WTC11 (cell line): ENCODE data around the gene DROSHA. TPM values are rescaled to one million over a fixed set of nuclear protein-coding genes. Genes with fewer than 3 reads are reported as not detected.

Experiments
- ATAC-seq: fragments of 200-7000 bp; cut with Tn5 transposase; 2 replicates; pipeline ENCODE4 v1.10.0; 2021; ENCODE audit warnings: mild to moderate bottlenecking, moderate library complexity
- CTCF ChIA-PET: fragments of 300-600 bp; sonication (Branson Sonifier 250); formaldehyde crosslinking; loops from one replicate; lab custom pipeline; 2021; ENCODE audit warnings: antibody characterized with exemption; lab: Charles Lee
- POLR2A ChIA-PET: fragments of 350-600 bp; sonication (Branson Sonifier 250); formaldehyde crosslinking; loops from one replicate; lab custom pipeline; 2021; ENCODE audit warnings: antibody characterized with exemption; lab: Charles Lee
- DNase-seq: peaks from one replicate; pipeline ENCODE4 v3.0.0; 2021; ENCODE audit warnings: low spot score
- H3K27ac Mint-ChIP-seq: 2 replicates; pipeline ENCODE4 v1.8.0; 2021; ENCODE audit warnings: mixed read lengths
- H3K27me3 Mint-ChIP-seq: 2 replicates; pipeline ENCODE4 v1.8.0; 2021; ENCODE audit warnings: low read depth, mild to moderate bottlenecking, moderate library complexity, mixed read lengths
- H3K36me3 Mint-ChIP-seq: 2 replicates; pipeline ENCODE4 v1.8.0; 2021; ENCODE audit warnings: mixed read lengths
- H3K4me1 Mint-ChIP-seq: 2 replicates; pipeline ENCODE4 v1.8.0; 2022; ENCODE audit warnings: mixed read lengths
- H3K4me3 Mint-ChIP-seq: 2 replicates; pipeline ENCODE4 v1.8.0; 2021; ENCODE audit warnings: mild to moderate bottlenecking, moderate library complexity, mixed read lengths
- H3K9me3 Mint-ChIP-seq: 2 replicates; pipeline ENCODE4 v1.8.0; 2021; ENCODE audit warnings: mixed read lengths
- ATF3 ChIP-seq: sonication (generic); formaldehyde crosslinking; conservative IDR thresholded peaks from 2 replicates; pipeline ENCODE4 v1.8.1; 2022; ENCODE audit warnings: mild to moderate bottlenecking, missing genetic modification reagents
- ATF6 ChIP-seq: sonication (generic); formaldehyde crosslinking; IDR thresholded peaks from 2 replicates; pipeline ENCODE4 v1.8.1; 2023; ENCODE audit warnings: mild to moderate bottlenecking, missing genetic modification reagents
- CREB1 ChIP-seq: sonication (generic); formaldehyde crosslinking; IDR thresholded peaks from 2 replicates; pipeline ENCODE4 v1.8.0; 2023; ENCODE audit warnings: mild to moderate bottlenecking, missing genetic modification reagents
- CREM ChIP-seq: sonication (generic); formaldehyde crosslinking; IDR thresholded peaks from 2 replicates; pipeline ENCODE4 v1.8.1; 2022; ENCODE audit warnings: mild to moderate bottlenecking, missing genetic modification reagents, moderate library complexity
- E2F5 ChIP-seq: sonication (generic); formaldehyde crosslinking; IDR thresholded peaks from 2 replicates; pipeline ENCODE4 v1.8.1; 2022; ENCODE audit warnings: mild to moderate bottlenecking, moderate library complexity, missing genetic modification reagents
- EMX1 ChIP-seq: fragments of 250-450 bp; sonication (Bioruptor Pico); IDR thresholded peaks from 2 replicates; pipeline ENCODE4 v1.8.0; 2021; ENCODE audit warnings: mild to moderate bottlenecking
- GRHL2 ChIP-seq: fragments of 250-450 bp; sonication (Bioruptor Pico); IDR thresholded peaks from 2 replicates; pipeline ENCODE4 v1.8.0; 2022; ENCODE audit warnings: mild to moderate bottlenecking, moderate library complexity; ENCODE audit not compliant: insufficient replicate concordance, severe bottlenecking
- JAZF1 ChIP-seq: fragments of 250-450 bp; sonication (Bioruptor Pico); IDR thresholded peaks from 2 replicates; pipeline ENCODE4 v1.9.0; 2021; ENCODE audit warnings: moderate library complexity, mild to moderate bottlenecking, inconsistent platforms
- JUN ChIP-seq: sonication (generic); formaldehyde crosslinking; IDR thresholded peaks from 2 replicates; pipeline ENCODE4 v1.8.0; 2023; ENCODE audit warnings: mild to moderate bottlenecking, missing genetic modification reagents
- KAT7 ChIP-seq: sonication (generic); formaldehyde crosslinking; IDR thresholded peaks from 2 replicates; pipeline ENCODE4 v1.8.1; 2023; ENCODE audit warnings: missing genetic modification reagents, mild to moderate bottlenecking, borderline replicate concordance
- MAX ChIP-seq: sonication (generic); formaldehyde crosslinking; IDR thresholded peaks from 2 replicates; pipeline ENCODE4 v1.8.0; 2022; ENCODE audit warnings: mild to moderate bottlenecking, missing genetic modification reagents
- MLX ChIP-seq: sonication (generic); formaldehyde crosslinking; IDR thresholded peaks from 2 replicates; pipeline ENCODE4 v1.8.1; 2023; ENCODE audit warnings: mild to moderate bottlenecking, missing genetic modification reagents, moderate library complexity
- NR2C2 ChIP-seq: sonication (generic); formaldehyde crosslinking; IDR thresholded peaks from 2 replicates; pipeline ENCODE4 v1.8.0; 2022; ENCODE audit warnings: mild to moderate bottlenecking, missing genetic modification reagents
- NR3C1 ChIP-seq: sonication (generic); formaldehyde crosslinking; conservative IDR thresholded peaks from 2 replicates; pipeline ENCODE4 v1.8.1; 2023; ENCODE audit warnings: low read depth, mild to moderate bottlenecking, missing genetic modification reagents
- OVOL2 ChIP-seq: fragments of 250-450 bp; sonication (Bioruptor Pico); IDR thresholded peaks from 2 replicates; pipeline ENCODE4 v1.9.0; 2021; ENCODE audit warnings: mild to moderate bottlenecking, borderline replicate concordance
- SMAD3 ChIP-seq: sonication (generic); formaldehyde crosslinking; IDR thresholded peaks from 2 replicates; pipeline ENCODE4 v1.8.0; 2022; ENCODE audit warnings: missing genetic modification reagents, mild to moderate bottlenecking, borderline replicate concordance
- TEAD4 ChIP-seq: sonication (generic); formaldehyde crosslinking; IDR thresholded peaks from 2 replicates; pipeline ENCODE4 v1.8.0; 2022; ENCODE audit warnings: mild to moderate bottlenecking, missing genetic modification reagents
- ZNF232 ChIP-seq: sonication (generic); formaldehyde crosslinking; IDR thresholded peaks from 2 replicates; pipeline ENCODE4 v1.8.0; 2022; ENCODE audit warnings: mild to moderate bottlenecking, missing genetic modification reagents
- ZNF263 ChIP-seq: sonication (generic); formaldehyde crosslinking; IDR thresholded peaks from 2 replicates; pipeline ENCODE4 v1.8.1; 2022; ENCODE audit warnings: low read depth, mild to moderate bottlenecking, moderate library complexity, missing genetic modification reagents
- ZNF281 ChIP-seq: sonication (generic); formaldehyde crosslinking; IDR thresholded peaks from 2 replicates; pipeline ENCODE4 v1.8.0; 2023; ENCODE audit warnings: mild to moderate bottlenecking, missing genetic modification reagents
- ZNF423 ChIP-seq: fragments of 250-450 bp; sonication (Bioruptor Pico); IDR thresholded peaks from 2 replicates; pipeline ENCODE4 v2.1.2; 2022; ENCODE audit warnings: mild to moderate bottlenecking, moderate library complexity
- total RNA-seq: library from RNA; stranded (reverse); gene quantifications from 3 replicates; pipeline ENCODE4 v1.2.3, GENCODE V29; 2021

The DROSHA gene
- total RNA-seq, 1 experiment from 2014 or later: 125 TPM

GRCh38 chr5:31559942-31560341 lies 28.0 kb upstream of the DROSHA start:
- H3K4me1 Mint-ChIP-seq: no peaks in the 10 kb centered on the region
- peaks cover 11% of the 10 kb centered on the region for H3K9me3 Mint-ChIP-seq
- H3K27me3 Mint-ChIP-seq: no peaks in the 10 kb centered on the region
- no peak for TF ChIP-seq MLX
- no peak for TF ChIP-seq SMAD3 (CRISPR knock-in tag)
- no peak for TF ChIP-seq TEAD4 (CRISPR knock-in tag)
- no peak for TF ChIP-seq JUN (CRISPR knock-in tag)
- no peak for TF ChIP-seq E2F5 (CRISPR knock-in tag)
- no peak for TF ChIP-seq ZNF263
- no peak for TF ChIP-seq KAT7 (CRISPR knock-in tag)
- no peak for TF ChIP-seq JAZF1 (CRISPR knock-in tag)
- no peak for TF ChIP-seq ATF3
- no peak for TF ChIP-seq EMX1
- no peak for TF ChIP-seq ZNF423 (CRISPR knock-in tag)
- no peak for TF ChIP-seq CREM (CRISPR knock-in tag)
- TF ChIP-seq OVOL2 (CRISPR knock-in tag): no peak
- TF ChIP-seq NR2C2 (CRISPR knock-in tag): no peak
- no peak for TF ChIP-seq GRHL2
- TF ChIP-seq CREB1: no peak
- TF ChIP-seq NR3C1 (CRISPR knock-in tag): no peak
- TF ChIP-seq ZNF232 (CRISPR knock-in tag): no peak
- no peak for TF ChIP-seq MAX (CRISPR knock-in tag)
- no peak for TF ChIP-seq ZNF281 (CRISPR knock-in tag)
- POLR2A ChIA-PET: no interaction called here
- peaks cover 26% of the 10 kb centered on the region for H3K36me3 Mint-ChIP-seq
- no peak for ATAC-seq
- H3K27ac Mint-ChIP-seq: no peak overlapping the region
- CTCF ChIA-PET: no interaction called here
- H3K4me3 Mint-ChIP-seq: no peak overlapping the region
- DNase-seq: no peak

- H3K4me3 Mint-ChIP-seq: no peak overlapping the region
- DNase-seq (no peak), ATAC-seq (no peak)
- peaks cover 45% of the 10 kb centered on the region for H3K36me3 Mint-ChIP-seq
- ChIA-PET POLR2A (interaction anchor here (0.6 kb wide), 1 partner anchor 180 kb away, joined by 4 read pairs; no protein-coding TSS in a partner anchor), CTCF (no interaction called here)
- TF ChIP-seq ATF6 (CRISPR knock-in tag): no peak
- H3K27ac Mint-ChIP-seq: no peak overlapping the region
- H3K9me3 Mint-ChIP-seq: peaks cover 3% of the 10 kb centered on the region; the same call in 1 of the 2 replicates
- H3K4me1 Mint-ChIP-seq: no peaks in the 10 kb centered on the region
- no peaks in the 10 kb centered on the region for H3K27me3 Mint-ChIP-seq
Observed at GRCh38 chr5:31556461-31556860, 24.6 kb upstream of the DROSHA start.
